ENCODE results near the gene TP53.

DNA sequence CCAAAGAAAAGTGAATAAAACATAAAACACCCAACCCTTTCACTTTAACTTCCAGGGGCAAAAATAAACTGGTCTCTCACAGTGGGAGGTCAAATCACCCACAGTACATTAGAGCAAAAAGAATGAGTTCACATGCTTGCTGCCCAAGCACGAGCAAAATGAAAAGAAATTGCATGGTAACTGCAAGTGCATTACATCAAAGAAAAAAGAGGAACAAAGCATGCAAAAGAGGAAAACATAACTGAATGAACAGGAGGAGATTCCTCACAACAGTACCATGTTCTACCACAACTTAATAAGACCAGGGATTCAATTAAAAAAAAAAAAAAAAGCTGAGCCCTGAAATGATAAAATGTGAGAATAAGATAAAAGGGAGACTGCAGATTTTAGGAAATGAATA is 42.5 kb upstream of the TP53 start:
- TF ChIP-seq, protein P1, sequence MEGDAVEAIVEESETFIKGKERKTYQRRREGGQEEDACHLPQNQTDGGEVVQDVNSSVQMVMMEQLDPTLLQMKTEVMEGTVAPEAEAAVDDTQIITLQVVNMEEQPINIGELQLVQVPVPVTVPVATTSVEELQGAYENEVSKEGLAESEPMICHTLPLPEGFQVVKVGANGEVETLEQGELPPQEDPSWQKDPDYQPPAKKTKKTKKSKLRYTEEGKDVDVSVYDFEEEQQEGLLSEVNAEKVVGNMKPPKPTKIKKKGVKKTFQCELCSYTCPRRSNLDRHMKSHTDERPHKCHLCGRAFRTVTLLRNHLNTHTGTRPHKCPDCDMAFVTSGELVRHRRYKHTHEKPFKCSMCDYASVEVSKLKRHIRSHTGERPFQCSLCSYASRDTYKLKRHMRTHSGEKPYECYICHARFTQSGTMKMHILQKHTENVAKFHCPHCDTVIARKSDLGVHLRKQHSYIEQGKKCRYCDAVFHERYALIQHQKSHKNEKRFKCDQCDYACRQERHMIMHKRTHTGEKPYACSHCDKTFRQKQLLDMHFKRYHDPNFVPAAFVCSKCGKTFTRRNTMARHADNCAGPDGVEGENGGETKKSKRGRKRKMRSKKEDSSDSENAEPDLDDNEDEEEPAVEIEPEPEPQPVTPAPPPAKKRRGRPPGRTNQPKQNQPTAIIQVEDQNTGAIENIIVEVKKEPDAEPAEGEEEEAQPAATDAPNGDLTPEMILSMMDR (IDR thresholded peaks at IDR 0.05) = no peak
- TF ChIP-seq POLR2A (IDR thresholded peaks at IDR 0.05) (no peak), POLR2AphosphoS5 (IDR thresholded peaks at IDR 0.05; ENCODE audit: insufficient read depth in 1 of 2, low read depth in 1 of 2) (no peak)

All from vagina (tissue), 2 donors.